Measurements from ENCODE around the gene EPC2.

DNA sequence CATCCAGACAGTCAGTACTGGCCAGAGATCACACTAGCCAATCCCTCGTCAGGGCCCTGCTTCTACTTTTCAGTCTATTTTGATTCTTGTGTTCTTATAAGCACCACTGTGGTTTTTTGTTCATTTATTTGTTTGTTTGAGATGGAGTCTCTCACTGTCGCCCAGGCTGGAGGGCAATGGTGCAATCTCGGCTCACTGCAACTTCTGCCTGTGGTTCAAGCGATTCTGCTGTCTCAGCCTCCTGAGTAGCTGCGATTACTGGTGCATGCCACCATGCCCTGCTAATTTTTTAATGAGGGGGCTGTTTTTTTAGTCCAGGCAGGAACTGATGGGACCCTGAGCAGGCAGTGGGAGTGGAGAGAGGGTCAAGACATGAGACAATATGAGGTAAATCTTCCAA, 165.5 kb downstream of the EPC2 start:
- TF ChIP-seq, protein P1, sequence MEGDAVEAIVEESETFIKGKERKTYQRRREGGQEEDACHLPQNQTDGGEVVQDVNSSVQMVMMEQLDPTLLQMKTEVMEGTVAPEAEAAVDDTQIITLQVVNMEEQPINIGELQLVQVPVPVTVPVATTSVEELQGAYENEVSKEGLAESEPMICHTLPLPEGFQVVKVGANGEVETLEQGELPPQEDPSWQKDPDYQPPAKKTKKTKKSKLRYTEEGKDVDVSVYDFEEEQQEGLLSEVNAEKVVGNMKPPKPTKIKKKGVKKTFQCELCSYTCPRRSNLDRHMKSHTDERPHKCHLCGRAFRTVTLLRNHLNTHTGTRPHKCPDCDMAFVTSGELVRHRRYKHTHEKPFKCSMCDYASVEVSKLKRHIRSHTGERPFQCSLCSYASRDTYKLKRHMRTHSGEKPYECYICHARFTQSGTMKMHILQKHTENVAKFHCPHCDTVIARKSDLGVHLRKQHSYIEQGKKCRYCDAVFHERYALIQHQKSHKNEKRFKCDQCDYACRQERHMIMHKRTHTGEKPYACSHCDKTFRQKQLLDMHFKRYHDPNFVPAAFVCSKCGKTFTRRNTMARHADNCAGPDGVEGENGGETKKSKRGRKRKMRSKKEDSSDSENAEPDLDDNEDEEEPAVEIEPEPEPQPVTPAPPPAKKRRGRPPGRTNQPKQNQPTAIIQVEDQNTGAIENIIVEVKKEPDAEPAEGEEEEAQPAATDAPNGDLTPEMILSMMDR (IDR thresholded peaks at IDR 0.05; ENCODE audit: low read depth, low read length, poor library complexity, severe bottlenecking): no peak
- no peak for TF ChIP-seq EZH2phosphoT487 (IDR thresholded peaks at IDR 0.05; ENCODE audit: borderline replicate concordance, low read length)
